ENCODE data around the gene TST. TPM values are rescaled to one million over a fixed set of nuclear protein-coding genes. Genes with fewer than 3 reads are reported as not detected.

Gene TST
- polyA plus RNA-seq, 4 donors, result 134 to 526 (median 354) TPM

Other genes starting within 250 kb of the TST start
- 10 to 100 TPM; 21.9 to 29.5 (median 26.5) TPM for gene IFT27, start 243.3 kb downstream of the TST start, polyA plus RNA-seq
- under 1 TPM in 1 of 4 donors, not detected in 3; 0.27 TPM for gene PVALB, start 202.4 kb downstream of the TST start, polyA plus RNA-seq
- 10 to 100 TPM in 1 of 4 donors, 1 to 10 TPM in 3; 2.5 to 30.3 (median 9.5) TPM for gene NCF4, start 158.4 kb downstream of the TST start, polyA plus RNA-seq
- 1 to 10 TPM in 3 of 4 donors, under 1 TPM in 1; 0.22 to 5.4 (median 1.9) TPM for gene CSF2RB, start 105.8 kb downstream of the TST start, polyA plus RNA-seq
- gene MPST, start 295 bp upstream of the TST start, polyA plus RNA-seq, result 100 to 1,000 TPM; 192 to 549 (median 305) TPM
- 10 to 100 TPM in 2 of 4 donors, 1 to 10 TPM in 2; 3.6 to 18.8 (median 10.3) TPM for gene KCTD17, start 32.3 kb upstream of the TST start, polyA plus RNA-seq
- 1 to 10 TPM in 2 of 4 donors, under 1 TPM in 2; 0.40 to 4.2 (median 1.3) TPM for gene TMPRSS6, start 90.3 kb upstream of the TST start, polyA plus RNA-seq
- 1 to 10 TPM; 1.0 to 3.5 (median 1.6) TPM for gene IL2RB, start 130.5 kb upstream of the TST start, polyA plus RNA-seq
- gene C1QTNF6, start 168.8 kb upstream of the TST start, polyA plus RNA-seq, result 10 to 100 TPM in 1 of 4 donors, 1 to 10 TPM in 3; 2.4 to 20.0 (median 3.1) TPM
- under 1 TPM in 2 of 4 donors, not detected in 2; 0.09 to 0.49 TPM for gene SSTR3, start 193.0 kb upstream of the TST start, polyA plus RNA-seq
- gene RAC2, start 224.8 kb upstream of the TST start, polyA plus RNA-seq, result 10 to 100 TPM; 12.1 to 41.1 (median 24.8) TPM

Data from small intestine (tissue), 4 donors.